HG02623 (cell line): ENCODE measurements around the gene ERCC5.

ENCODE experiments used
- ATAC-seq: cut with Tn5 transposase; IDR thresholded peaks from one replicate; pipeline ENCODE4 v1.9.1; 2021; ENCODE audit warnings: moderate library complexity; ENCODE audit not compliant: unreplicated experiment

The ERCC5 gene

DNA sequence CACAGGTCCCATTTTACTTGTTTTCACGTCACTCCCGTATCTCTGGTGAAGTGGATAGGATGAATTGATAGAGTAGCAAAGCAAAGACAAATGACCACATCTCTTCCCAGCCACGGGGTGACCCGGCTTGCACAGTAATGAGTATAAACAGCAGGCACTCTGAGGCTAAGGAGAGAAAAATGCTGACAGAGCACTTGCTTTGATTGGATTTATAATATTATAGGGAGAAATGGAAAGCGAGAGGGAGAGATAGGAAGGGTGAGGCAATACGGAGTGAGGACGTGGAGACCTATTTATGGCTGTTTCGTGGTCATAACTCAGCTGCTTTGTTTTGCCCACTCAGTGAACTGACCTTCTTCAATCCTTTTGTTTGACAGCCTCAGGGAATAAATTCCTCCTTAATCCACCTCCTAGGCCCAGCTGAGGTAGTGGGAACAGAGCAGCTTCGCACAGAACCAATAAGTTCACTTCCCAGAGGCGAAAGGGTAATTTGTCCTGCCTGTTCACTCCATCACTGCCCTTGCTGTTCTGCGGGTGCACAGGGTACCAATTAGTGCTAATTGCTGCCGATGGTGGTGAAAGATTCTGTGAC, 68.6 kb downstream of the ERCC5 start:
- ATAC-seq, result no peak

DNA sequence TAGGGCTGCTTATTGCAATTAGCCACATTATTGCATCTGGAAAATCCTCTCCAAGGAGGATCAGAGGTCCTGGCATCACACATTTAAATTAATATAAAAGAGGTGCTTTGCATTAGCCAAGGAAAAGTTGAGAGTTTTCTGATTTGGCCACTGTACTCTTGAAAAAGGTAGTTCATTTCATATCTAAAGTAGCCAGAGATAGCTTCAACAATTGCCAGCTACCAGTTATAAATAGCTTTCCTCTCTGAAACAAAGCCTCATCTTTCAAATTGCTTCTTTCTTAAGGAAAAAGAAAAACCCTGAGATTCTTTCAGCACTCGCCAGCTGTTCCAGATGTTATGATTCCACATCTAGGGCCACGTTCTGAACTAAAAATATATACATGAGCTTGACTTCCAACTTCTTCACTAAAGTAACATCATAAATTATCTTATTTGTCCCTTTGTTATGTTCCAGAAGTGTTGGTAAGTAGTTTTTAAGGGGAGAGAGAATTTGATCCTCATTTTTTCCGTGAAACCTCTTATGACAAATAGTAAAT, 69.6 kb downstream of the ERCC5 start:
- no peak for ATAC-seq

DNA sequence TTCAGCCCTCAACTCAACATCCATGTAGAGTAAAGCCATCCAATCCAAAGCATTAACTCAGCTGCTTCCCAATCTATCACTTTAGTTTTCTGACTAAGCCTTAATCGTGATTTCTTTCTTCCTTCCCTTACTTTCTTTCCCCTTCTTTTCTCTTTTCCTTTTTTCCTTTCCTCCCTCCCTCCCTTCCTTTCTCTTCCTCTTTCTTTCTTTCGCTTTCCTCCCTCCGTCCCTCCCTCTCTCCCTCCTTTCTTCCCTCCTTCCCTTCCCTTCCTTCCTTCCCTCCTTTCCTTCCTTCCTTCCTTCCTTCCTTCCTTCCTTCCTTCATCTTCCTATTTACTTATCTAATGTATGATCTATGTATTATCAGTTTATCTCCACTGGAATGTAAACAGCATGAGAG, 71.2 kb downstream of the ERCC5 start:
- ATAC-seq, result no peak

DNA sequence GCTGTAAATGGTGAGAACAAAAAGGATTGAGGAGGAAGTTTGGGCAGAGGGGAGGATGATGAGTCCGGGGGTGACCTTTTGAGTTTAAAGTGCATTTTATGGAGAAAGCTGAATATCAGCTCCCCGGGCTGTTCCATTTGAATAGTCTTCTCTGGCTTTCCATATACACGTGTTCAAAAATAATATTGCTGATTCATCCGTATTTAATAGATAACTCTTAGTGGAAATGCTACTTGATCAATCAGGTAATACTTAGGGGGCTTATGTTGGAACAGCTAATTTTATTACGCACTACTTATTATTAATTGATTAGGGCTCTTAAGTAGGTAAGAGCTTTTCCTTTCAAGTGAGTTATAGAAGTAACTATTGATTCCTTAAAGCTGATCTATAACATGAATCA, 76.4 kb downstream of the ERCC5 start:
- no peak for ATAC-seq
